ENCODE measurements around the gene ATXN10. TPM values are rescaled to one million over a fixed set of nuclear protein-coding genes. Genes with fewer than 3 reads are reported as not detected.

Gene ATXN10
- total and polyA plus RNA-seq, 2 of the 8 experiments (the other 6 are each of a cell fraction or from before 2014, with no cell fraction given): 134 to 210 TPM

DNA sequence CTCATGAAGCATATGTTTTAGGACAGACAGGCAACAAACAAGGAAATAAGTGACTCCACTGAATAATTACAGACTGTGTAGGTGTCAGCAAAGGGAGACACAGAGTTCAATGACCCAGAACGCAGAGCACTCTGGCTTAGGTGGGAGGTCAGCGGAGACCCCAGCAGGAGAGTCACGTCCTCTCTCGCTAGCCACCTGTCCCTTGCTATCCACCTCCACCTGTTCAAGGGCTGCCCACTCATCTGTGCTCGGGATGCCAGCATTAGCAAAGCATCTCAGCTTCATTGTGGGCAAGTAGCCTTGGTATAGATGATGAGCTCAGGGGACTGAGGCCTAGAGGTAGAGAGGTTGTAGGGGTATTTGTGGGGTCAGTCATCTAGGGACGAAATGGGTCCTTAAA, 21.8 kb upstream of the ATXN10 start:
- H2AK5ac ChIP-seq (ENCODE audit: low read depth, low read length): no peak overlapping the region
- no peak overlapping the region for H4K8ac ChIP-seq (ENCODE audit: extremely low read depth, insufficient read depth, low read length)
- no peak for TF ChIP-seq KDM4A (IDR thresholded peaks at IDR 0.05; ENCODE audit: low read depth, low read length, severe bottlenecking)
- H3K9me3 ChIP-seq (ENCODE audit: insufficient read depth in 2 of 2, low read depth in 1 of 2, low read length in 1 of 2): no peaks in the 10 kb centered on the region
- H3K4me3 ChIP-seq (ENCODE audit: extremely low read depth in 1 of 4, insufficient read depth in 2 of 4, low read depth in 3 of 4, low read length in 4 of 4): no peak overlapping the region
- H4K91ac ChIP-seq (replicated peaks; ENCODE audit: insufficient read length, low read length): no peak overlapping the region
- no peaks in the 10 kb centered on the region for H3K79me1 ChIP-seq (ENCODE audit: low read depth, low read length)
- H3K23me2 ChIP-seq (ENCODE audit: low read depth, low read length): peaks cover 3% of the 10 kb centered on the region; the same call in 1 of the 2 replicates
- H3K4me1 ChIP-seq (replicated peaks in 1 of 4; ENCODE audit: control insufficient read depth in 3 of 4, insufficient read depth in 4 of 4, low read length in 3 of 4): peaks cover 0 to 9% (median 5%) of the 10 kb centered on the region in 4 experiments; a peak in 5 of 7 replicates
- no peak overlapping the region for H2BK5ac ChIP-seq (ENCODE audit: low read depth, low read length)
- H4K20me1 ChIP-seq (replicated peaks in 1 of 2; ENCODE audit: control insufficient read depth in 1 of 2, insufficient read depth in 2 of 2, low read length in 2 of 2): no peaks in the 10 kb centered on the region
- H2BK15ac ChIP-seq (ENCODE audit: low read length): no peak overlapping the region
- no peak overlapping the region for H3K4me2 ChIP-seq (ENCODE audit: insufficient read depth in 1 of 2, low read depth in 2 of 2, low read length in 2 of 2)
- FAIRE-seq (no peak), DNase-seq (ENCODE audit: low read depth in 1 of 2, low spot score in 2 of 2) (no peak)
- no peaks in the 10 kb centered on the region for H3K79me2 ChIP-seq (ENCODE audit: control insufficient read depth in 1 of 2, insufficient read depth in 2 of 2, low read length in 2 of 2)
- H3K18ac ChIP-seq (ENCODE audit: extremely low read depth, low read length): no peak overlapping the region
- H4K5ac ChIP-seq (ENCODE audit: insufficient read length, low read depth, low read length): no peak overlapping the region
- no peak overlapping the region for H3K23ac ChIP-seq (ENCODE audit: insufficient read length)
- CTCF ChIA-PET (ENCODE audit: partially characterized antibody): interaction anchor here (0.9 to 1.2 kb wide), 3 partner anchors 10 to 183 kb away, joined by 3 to 4 read pairs (median 3); no protein-coding TSS in a partner anchor
- no peak overlapping the region for H2BK120ac ChIP-seq (replicated peaks; ENCODE audit: low read depth, low read length)
- POLR2A ChIA-PET (ENCODE audit: partially characterized antibody): no interaction called here
- 85% methylated on average over 6 of the region's 6 CpGs; no CpG with 5 or more reads in 1 of the 2 experiments for WGBS, 2 experiments (ENCODE audit: extremely low coverage in 1 of 2, insufficient coverage in 1 of 2, insufficient read length in 1 of 2, insufficient replicate concordance in 2 of 2, low coverage in 1 of 2, low lambda C conversion rate in 2 of 2, missing lambda C conversion rate in 1 of 2)
- no peak overlapping the region for H3K14ac ChIP-seq (ENCODE audit: insufficient read length)
- no peak overlapping the region for H2AFZ ChIP-seq (ENCODE audit: low read length)
- H2BK20ac ChIP-seq (ENCODE audit: low read length): no peak overlapping the region
- H2BK12ac ChIP-seq (ENCODE audit: low read depth, low read length): no peak overlapping the region
- H3K56ac ChIP-seq (replicated peaks; ENCODE audit: insufficient read length, low read depth, low read length): no peak overlapping the region
- peaks cover 0 to 17% (median 7%) of the 10 kb centered on the region in 4 experiments; a peak in 5 of 7 replicates for H3K27me3 ChIP-seq (replicated peaks in 1 of 4; ENCODE audit: control insufficient read depth in 3 of 4, extremely low read depth in 1 of 4, insufficient read depth in 3 of 4, low read length in 3 of 4)
- H3K9ac ChIP-seq (replicated peaks in 1 of 4; ENCODE audit: extremely low read depth in 1 of 4, low read depth in 3 of 4, low read length in 3 of 4): no peak overlapping the region
- H3K27ac ChIP-seq (ENCODE audit: low read depth, low read length): no peak overlapping the region
- no peak overlapping the region for H3K4ac ChIP-seq (replicated peaks; ENCODE audit: insufficient read length, low read depth, low read length)
- no peaks in the 10 kb centered on the region for H3K36me3 ChIP-seq (ENCODE audit: control insufficient read depth in 2 of 4, insufficient read depth in 4 of 4, low read length in 3 of 4)

All from H1 (cell line).